Duodenal mucosa (tissue), 2 donors: ENCODE measurements around the gene CLMP.
"Not testable (repeated sequence)": the region's sequence is repeated elsewhere in the genome, so short reads cannot be mapped to it uniquely, and the experiment has no call there.

Experiments
- H3K27ac ChIP-seq: one replicate; pipeline ENCODE4 v1.7.0; 2013; ENCODE audit warnings: low read depth, low read length
- H3K27me3 ChIP-seq, 2 donors: one replicate each; pipeline ENCODE4 v1.7.0; 2013; ENCODE audit warnings: low read length in 2 of 2, control low read depth in 1 of 2; ENCODE audit not compliant: insufficient read depth in 2 of 2, control insufficient read depth in 1 of 2
- H3K36me3 ChIP-seq, 2 donors: one replicate each; pipeline ENCODE4 v1.7.0; 2013; ENCODE audit warnings: low read length in 2 of 2, control low read depth in 1 of 2; ENCODE audit not compliant: insufficient read depth in 2 of 2, control insufficient read depth in 1 of 2
- H3K4me1 ChIP-seq, 2 donors: one replicate each; pipeline ENCODE4 v1.7.0; 2013; ENCODE audit warnings: low read length in 2 of 2, control low read depth in 1 of 2; ENCODE audit not compliant: insufficient read depth in 2 of 2, control insufficient read depth in 1 of 2
- H3K4me3 ChIP-seq, 2 donors: one replicate each; pipeline ENCODE4 v1.7.0; 2013; ENCODE audit warnings: low read length in 2 of 2, low read depth in 1 of 2
- H3K9ac ChIP-seq, 2 donors: one replicate each; pipeline ENCODE4 v1.7.0; 2013; ENCODE audit warnings: low read length in 2 of 2, low read depth in 1 of 2
- H3K9me3 ChIP-seq, 2 donors: one replicate each; pipeline ENCODE4 v1.7.0; 2013; ENCODE audit warnings: low read length in 2 of 2, control low read depth in 1 of 2; ENCODE audit not compliant: control insufficient read depth in 1 of 2

The CLMP gene

GRCh38 chr11:123093739-123094138, 101.3 kb downstream of the CLMP start:
- H3K9ac ChIP-seq, result no peak overlapping the region
- H3K4me1 ChIP-seq, result no peaks in the 10 kb centered on the region
- no peaks in the 10 kb centered on the region for H3K9me3 ChIP-seq
- no peaks in the 10 kb centered on the region for H3K36me3 ChIP-seq
- no peaks in the 10 kb centered on the region for H3K27me3 ChIP-seq
- no peak overlapping the region for H3K27ac ChIP-seq
- H3K4me3 ChIP-seq, result no peak overlapping the region

DNA sequence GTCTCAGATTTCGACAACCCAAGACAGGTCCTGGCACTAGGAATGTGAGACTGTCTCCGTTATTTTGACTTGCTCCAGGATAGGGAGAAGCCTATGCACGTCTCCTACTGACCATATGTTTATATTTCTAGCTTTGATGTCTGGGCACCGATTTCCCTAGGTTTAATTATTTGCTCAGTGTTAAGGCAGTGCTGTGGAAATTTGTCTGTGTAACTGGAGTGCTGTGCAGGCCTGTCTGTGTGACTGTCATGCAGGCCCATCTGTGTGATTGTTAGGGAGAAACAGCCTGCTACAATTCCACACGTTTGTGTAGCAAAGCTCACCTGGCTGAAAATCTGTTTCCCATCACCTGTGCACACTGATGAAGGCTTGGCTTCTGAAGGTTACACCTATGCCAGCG, 103.5 kb downstream of the CLMP start:
- H3K27me3 ChIP-seq, result no peaks in the 10 kb centered on the region
- peaks cover 1% of the 10 kb centered on the region in 2 donors for H3K4me1 ChIP-seq
- no peak overlapping the region for H3K27ac ChIP-seq
- H3K4me3 ChIP-seq, result no peak overlapping the region
- no peaks in the 10 kb centered on the region for H3K36me3 ChIP-seq
- no peaks in the 10 kb centered on the region for H3K9me3 ChIP-seq
- H3K9ac ChIP-seq, result no peak overlapping the region

DNA sequence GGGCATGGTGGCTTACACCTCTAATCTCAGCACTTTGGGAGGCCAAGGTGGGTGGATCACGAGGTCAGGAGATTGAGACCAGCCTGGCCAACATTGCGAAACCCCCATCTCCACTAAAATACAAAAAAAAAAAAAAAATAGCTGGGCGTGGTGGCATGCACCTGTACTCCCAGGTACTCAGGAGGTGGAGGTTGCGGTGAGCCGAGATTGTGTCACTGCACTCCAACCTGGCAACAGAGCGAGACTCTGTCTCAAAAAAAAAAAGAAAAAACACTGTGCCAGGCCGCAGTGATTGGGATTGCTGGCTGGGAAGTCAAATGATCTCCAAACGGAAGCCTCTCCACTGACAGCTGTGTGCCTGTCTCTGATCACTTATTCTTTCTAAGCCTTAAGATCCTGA, 104.9 kb downstream of the CLMP start:
- not testable (repeated sequence) for H3K27ac ChIP-seq, H3K9ac ChIP-seq, H3K36me3 ChIP-seq, H3K9me3 ChIP-seq, H3K4me3 ChIP-seq, H3K4me1 ChIP-seq, H3K27me3 ChIP-seq

- H3K36me3 ChIP-seq, H3K9me3 ChIP-seq, H3K27me3 ChIP-seq, H3K4me3 ChIP-seq, H3K27ac ChIP-seq, H3K4me1 ChIP-seq, H3K9ac ChIP-seq: not testable (repeated sequence)
These were observed 106.2 kb downstream of the CLMP start for GRCh38 chr11:123088896-123089295.

- H3K27me3 ChIP-seq, H3K4me3 ChIP-seq, H3K9me3 ChIP-seq, H3K27ac ChIP-seq, H3K36me3 ChIP-seq, H3K9ac ChIP-seq: not testable (repeated sequence)
- peaks cover 16 to 18% of the 10 kb centered on the region in 2 donors for H3K4me1 ChIP-seq
These were observed 107.4 kb downstream of the CLMP start for GRCh38 chr11:123087657-123088056.

DNA sequence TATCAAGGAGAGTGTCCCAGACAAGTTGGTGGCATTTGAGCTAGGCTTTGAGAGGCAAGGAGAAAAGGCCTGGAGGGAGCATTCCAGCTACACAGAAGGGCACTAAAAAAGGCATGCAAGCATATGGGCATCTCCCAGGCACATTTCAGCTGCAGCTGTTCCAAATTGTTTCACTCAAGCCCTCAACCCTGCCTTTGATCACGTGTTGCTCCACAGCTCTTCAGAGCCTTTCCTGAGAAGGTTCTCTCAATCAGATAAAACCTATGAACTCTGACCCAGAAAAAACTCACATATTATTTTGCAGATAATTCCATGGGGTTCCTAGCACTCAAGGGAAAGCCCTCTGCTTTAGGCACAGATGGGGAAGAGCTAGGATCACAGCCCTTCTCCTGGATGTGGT, 108.7 kb downstream of the CLMP start:
- H3K4me3 ChIP-seq, result no peak overlapping the region
- no peaks in the 10 kb centered on the region for H3K27me3 ChIP-seq
- no peaks in the 10 kb centered on the region for H3K36me3 ChIP-seq
- no peak overlapping the region for H3K27ac ChIP-seq
- H3K9ac ChIP-seq, result no peak overlapping the region
- H3K4me1 ChIP-seq, result peaks cover 16 to 18% of the 10 kb centered on the region in 2 donors
- no peaks in the 10 kb centered on the region for H3K9me3 ChIP-seq

- Histone ChIP-seq H3K27ac (no peak overlapping the region), H3K4me3 (no peak overlapping the region), H3K4me1 (peaks cover 16 to 18% of the 10 kb centered on the region in 2 donors), H3K27me3 (no peaks in the 10 kb centered on the region), H3K9ac (no peak overlapping the region), H3K9me3 (no peaks in the 10 kb centered on the region), H3K36me3 (no peaks in the 10 kb centered on the region)
These were observed 109.6 kb downstream of the CLMP start for GRCh38 chr11:123085497-123085896.

- Histone ChIP-seq H3K9me3 (no peaks in the 10 kb centered on the region), H3K4me3 (no peak overlapping the region), H3K9ac (no peak overlapping the region), H3K27me3 (no peaks in the 10 kb centered on the region), H3K4me1 (peaks cover 16 to 18% of the 10 kb centered on the region in 2 donors), H3K27ac (no peak overlapping the region), H3K36me3 (no peaks in the 10 kb centered on the region)
These were observed 110.6 kb downstream of the CLMP start for GRCh38 chr11:123084454-123084853.

DNA sequence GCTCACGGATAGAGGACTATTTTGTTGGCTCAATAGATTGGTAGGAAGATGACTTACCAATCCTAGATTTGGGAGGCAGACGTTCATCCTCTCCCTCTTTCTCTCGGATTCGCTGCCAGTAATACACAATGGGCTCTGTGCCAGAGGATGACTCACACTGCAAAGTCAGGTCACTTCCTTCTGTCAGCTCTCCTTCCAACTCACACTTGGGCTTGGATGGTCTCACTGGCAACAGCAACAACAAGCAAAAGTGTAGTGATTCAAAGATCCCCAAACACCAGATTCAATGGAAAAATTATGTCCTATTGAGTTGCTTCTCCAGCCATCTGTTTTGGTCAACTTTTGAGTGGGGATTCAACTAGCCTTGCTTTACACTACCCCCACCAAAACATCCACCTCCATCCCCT, 111.4 kb downstream of the CLMP start:
- no peak overlapping the region for H3K9ac ChIP-seq
- H3K9me3 ChIP-seq, result no peaks in the 10 kb centered on the region
- H3K36me3 ChIP-seq, result no peaks in the 10 kb centered on the region
- H3K27ac ChIP-seq, result no peak overlapping the region
- H3K4me1 ChIP-seq, result peaks cover 16 to 18% of the 10 kb centered on the region in 2 donors
- no peak overlapping the region for H3K4me3 ChIP-seq
- no peaks in the 10 kb centered on the region for H3K27me3 ChIP-seq

GRCh38 chr11:123082977-123083376, 112.1 kb downstream of the CLMP start:
- H3K9ac ChIP-seq, result no peak overlapping the region
- peaks cover 16 to 18% of the 10 kb centered on the region in 2 donors for H3K4me1 ChIP-seq
- H3K27me3 ChIP-seq, result no peaks in the 10 kb centered on the region
- H3K9me3 ChIP-seq, result no peaks in the 10 kb centered on the region
- no peaks in the 10 kb centered on the region for H3K36me3 ChIP-seq
- H3K27ac ChIP-seq, result no peak overlapping the region
- H3K4me3 ChIP-seq, result no peak overlapping the region

GRCh38 chr11:123080015-123080414, 115.0 kb downstream of the CLMP start:
- H3K27ac ChIP-seq, result no peak overlapping the region

More at GRCh38 chr11:123080015-123080414, 115.0 kb downstream of the CLMP start:
- peaks cover 12 to 14% of the 10 kb centered on the region in 2 donors for H3K4me1 ChIP-seq
- no peaks in the 10 kb centered on the region for H3K9me3 ChIP-seq
- H3K4me3 ChIP-seq, result no peak overlapping the region
- H3K9ac ChIP-seq, result no peak overlapping the region
- H3K27me3 ChIP-seq, result no peaks in the 10 kb centered on the region
- H3K36me3 ChIP-seq, result no peaks in the 10 kb centered on the region
